GM12878 (cell line): ENCODE results near the gene KCNH4. TPM values are rescaled to one million over a fixed set of nuclear protein-coding genes. Genes with fewer than 3 reads are reported as not detected.

Source experiments
- ATAC-seq: fragments of 200-7000 bp; cut with Tn5 transposase; 3 replicates; pipeline ENCODE4 v1.9.1; 2020; ENCODE audit warnings: mild to moderate bottlenecking, moderate library complexity
- BruUV-seq: library from RNA; stranded (reverse); fragments of 400-500 nt; replicated peaks from 2 replicates; lab custom pipeline; 2021; lab: Mats Ljungman, UMichigan
- CTCF ChIA-PET: fragments of 300-600 bp; sonication (Branson Sonifier 250); formaldehyde crosslinking; extraction: SDS; loops from one replicate; lab custom pipeline; 2021; ENCODE audit warnings: inconsistent platforms; lab: Yijun Ruan, JAX
- POLR2A ChIA-PET: fragments of 350-600 bp; formaldehyde crosslinking; extraction: SDS; loops from one replicate; lab custom pipeline; 2021; ENCODE audit warnings: inconsistent platforms; lab: Charles Lee
- RAD21 ChIA-PET: fragments of 300-600 bp; sonication (Branson Sonifier 250); formaldehyde crosslinking; loops from one replicate; lab custom pipeline; 2023; ENCODE audit warnings: antibody characterized with exemption; ENCODE audit not compliant: unreplicated experiment; lab: Charles Lee
- SMC1A ChIA-PET: fragments of 300-600 bp; sonication (Branson Sonifier 250); formaldehyde crosslinking; loops from one replicate; lab custom pipeline; 2023; ENCODE audit not compliant: unreplicated experiment, uncharacterized antibody; lab: Charles Lee
- DNase-seq: peaks from one replicate; pipeline ENCODE4 v3.0.0-alpha.2; 2011; ENCODE audit warnings: low read depth, low spot score
- FAIRE-seq: peaks from 3 replicates; lab custom pipeline; 2011; peaks lifted over from hg19 to GRCh38; lab: Jason Lieb, UNC
- H2AFZ ChIP-seq: 2 replicates; pipeline ENCODE4 v1.6.0; 2011; ENCODE audit warnings: low read depth, low read length, control low read depth; ENCODE audit not compliant: control insufficient read depth
- H3K27ac ChIP-seq: 2 replicates; pipeline ENCODE4 v1.5.1; 2011; ENCODE audit warnings: control low read depth; ENCODE audit not compliant: control insufficient read depth, insufficient read depth
- H3K27me3 ChIP-seq, 2 experiments: replicated peaks in 1 of 2; 2 replicates each; pipeline versions ENCODE4 v1.6.0 to v1.6.1; 2011; ENCODE audit warnings: low read length in 1 of 2; ENCODE audit not compliant: control insufficient read depth in 2 of 2, insufficient read depth in 2 of 2
- H3K36me3 ChIP-seq, 2 experiments: 2 replicates each; pipeline ENCODE4 v1.5.1; 2011; ENCODE audit warnings: low read length in 1 of 2; ENCODE audit not compliant: control insufficient read depth in 2 of 2, insufficient read depth in 2 of 2
- H3K4me1 ChIP-seq: 2 replicates; pipeline ENCODE4 v1.6.1; 2011; ENCODE audit warnings: mild to moderate bottlenecking, low read length, moderate library complexity, mixed read lengths; ENCODE audit not compliant: control insufficient read depth, insufficient read depth
- H3K4me2 ChIP-seq: 2 replicates; pipeline ENCODE4 v1.6.0; 2011; ENCODE audit warnings: control low read depth; ENCODE audit not compliant: control insufficient read depth, insufficient read depth
- H3K4me3 ChIP-seq: fragments of 200-600 bp; sonication (generic); 2 replicates; pipeline ENCODE4 v1.5.1; 2016
- H3K79me2 ChIP-seq: 2 replicates; pipeline ENCODE4 v1.6.0; 2011; ENCODE audit warnings: low read length; ENCODE audit not compliant: control insufficient read depth, insufficient read depth
- H3K9ac ChIP-seq: 2 replicates; pipeline ENCODE4 v1.8.0; 2011; ENCODE audit warnings: low read length, control low read depth, mixed read lengths; ENCODE audit not compliant: control insufficient read depth, insufficient read depth
- H3K9me3 ChIP-seq: replicated peaks from 3 replicates; pipeline ENCODE4 v1.5.1; 2011; ENCODE audit warnings: mild to moderate bottlenecking, low read length; ENCODE audit not compliant: control insufficient read depth, insufficient read depth
- H4K20me1 ChIP-seq: 2 replicates; pipeline ENCODE4 v1.6.0; 2011; ENCODE audit not compliant: control insufficient read depth, insufficient read depth
- ASH2L ChIP-seq: fragments of 300-600, 200-600 bp; sonication (generic); IDR thresholded peaks from 2 replicates; pipeline ENCODE4 v1.6.1; 2017; ENCODE audit warnings: low read depth, mild to moderate bottlenecking, borderline replicate concordance
- ATF7 ChIP-seq: fragments of 450-650 bp; IDR thresholded peaks from 2 replicates; pipeline ENCODE4 v1.6.1; 2016; ENCODE audit warnings: low read depth, mild to moderate bottlenecking
- CBFB ChIP-seq: IDR thresholded peaks from 2 replicates; pipeline ENCODE4 v1.6.1; 2016; ENCODE audit warnings: antibody characterized with exemption, low read depth
- E2F8 ChIP-seq: fragments of 450-650 bp; IDR thresholded peaks from 2 replicates; pipeline ENCODE4 v1.6.1; 2018; ENCODE audit warnings: mild to moderate bottlenecking, low read depth, moderate library complexity; ENCODE audit not compliant: partially characterized antibody
- FOXK2 ChIP-seq: fragments of 450-650 bp; IDR thresholded peaks from 2 replicates; pipeline ENCODE4 v1.6.1; 2017; ENCODE audit warnings: mild to moderate bottlenecking, moderate library complexity
- IKZF1 ChIP-seq: fragments of 450-650 bp; conservative IDR thresholded peaks from 2 replicates; pipeline ENCODE4 v1.6.1; 2017; ENCODE audit warnings: antibody characterized with exemption, mild to moderate bottlenecking
- JUND ChIP-seq: IDR thresholded peaks from 2 replicates; pipeline ENCODE4 v1.6.1; 2012; ENCODE audit warnings: low read depth, mild to moderate bottlenecking, low read length, improper control_type of control experiment, moderate library complexity
- KLF5 ChIP-seq: fragments of 450-650 bp; IDR thresholded peaks from 2 replicates; pipeline ENCODE4 v1.6.1; 2014; ENCODE audit warnings: mild to moderate bottlenecking; ENCODE audit not compliant: partially characterized antibody
- MXI1 ChIP-seq: fragments of 150-350 bp; IDR thresholded peaks from 2 replicates; pipeline ENCODE4 v1.6.1; 2011; ENCODE audit warnings: low read depth, mild to moderate bottlenecking, inconsistent platforms, low read length, improper control_type of control experiment
- NFXL1 ChIP-seq: fragments of 450-650 bp; IDR thresholded peaks from 2 replicates; pipeline ENCODE4 v1.6.1; 2017; ENCODE audit warnings: antibody characterized with exemption, mild to moderate bottlenecking, borderline replicate concordance
- NRF1 ChIP-seq: conservative IDR thresholded peaks from 2 replicates; pipeline ENCODE4 v1.6.1; 2011; ENCODE audit warnings: mild to moderate bottlenecking, low read depth, low read length, improper control_type of control experiment
- POU2F2 ChIP-seq: IDR thresholded peaks from 3 replicates; pipeline ENCODE4 v1.6.1; 2011; ENCODE audit warnings: low read depth, mild to moderate bottlenecking, low read length, borderline replicate concordance
- PRDM15 ChIP-seq: fragments of 450-650 bp; formaldehyde crosslinking; IDR thresholded peaks from 2 replicates; pipeline ENCODE4 v1.4.0; 2020; ENCODE audit warnings: mild to moderate bottlenecking, moderate library complexity
- RAD21 ChIP-seq: IDR thresholded peaks from 2 replicates; pipeline ENCODE4 v1.6.1; 2011; ENCODE audit warnings: mild to moderate bottlenecking, low read depth, low read length, moderate library complexity; ENCODE audit not compliant: insufficient read depth
- RUNX3 ChIP-seq: IDR thresholded peaks from 2 replicates; pipeline ENCODE4 v1.6.1; 2012; ENCODE audit warnings: low read length, inconsistent platforms
- SMAD1 ChIP-seq: fragments of 450-650 bp; IDR thresholded peaks from 2 replicates; pipeline ENCODE4 v1.6.1; 2018; ENCODE audit warnings: mild to moderate bottlenecking, low read depth; ENCODE audit not compliant: partially characterized antibody
- TCF3 ChIP-seq: IDR thresholded peaks from 2 replicates; pipeline ENCODE4 v1.6.1; 2012; ENCODE audit warnings: low read depth, mild to moderate bottlenecking, low read length, borderline replicate concordance; ENCODE audit not compliant: insufficient read depth
- WGBS: methylation state at CpG from one replicate; pipeline ENCODE4 v1.1.6; 2016; ENCODE audit warnings: low lambda C conversion rate; ENCODE audit not compliant: insufficient replicate concordance, insufficient coverage; ENCODE audit errors: missing lambda C conversion rate; 5-methylcytosine and 5-hydroxymethylcytosine counted together
- in situ Hi-C: fragments of 300-500 bp; cut with MboI; formaldehyde crosslinking; loops from 9 replicates; pipeline ENCODE4 v1.14.3; 2018; ENCODE audit warnings: mixed read lengths
- intact Hi-C: fragments of 100-400 bp; cut with micrococcal nuclease; formaldehyde crosslinking; loops from one replicate; pipeline ENCODE4 v1.14.2; 2022; ENCODE audit not compliant: unreplicated experiment
- polyA plus RNA-seq, 11 experiments: library from polyadenylated mRNA; depleted of rRNA in 4 of 11; unstranded in 6 of 11; stranded (reverse) in 5 of 11; fragments of >200 nt; fragmentation: Nextera tagmentation in 4 of 11; fragmentation: Illumina TruSeq in 1 of 11; extraction: Ambion mirVana in 4 of 11; extraction: Trizol in 1 of 11; gene quantifications; 1 replicate in 1 of 11; 2 replicates in 10 of 11; pipeline versions ENCODE4 v1.2.1 to v1.2.3, GENCODE V29; 2011 to 2016; ENCODE audit warnings: inconsistent platforms in 2 of 11, missing spikeins in 2 of 11, low read depth in 1 of 11
- total RNA-seq, 4 experiments: library from RNA; depleted of rRNA in 3 of 4; stranded (reverse); fragments of >200 nt in 3 of 4; fragmentation: Illumina TruSeq in 1 of 4; extraction: Trizol in 1 of 4; gene quantifications; 2 replicates each; pipeline versions ENCODE4 v1.2.1 to v1.2.3, GENCODE V29; 2013 to 2021

KCNH4 gene
- total and polyA plus RNA-seq, 10 of the 15 experiments (the other 5 are each of a cell fraction or from before 2014, with no cell fraction given) = 0.03 to 0.88 (median 0.10) TPM; not detected in 2

DNA sequence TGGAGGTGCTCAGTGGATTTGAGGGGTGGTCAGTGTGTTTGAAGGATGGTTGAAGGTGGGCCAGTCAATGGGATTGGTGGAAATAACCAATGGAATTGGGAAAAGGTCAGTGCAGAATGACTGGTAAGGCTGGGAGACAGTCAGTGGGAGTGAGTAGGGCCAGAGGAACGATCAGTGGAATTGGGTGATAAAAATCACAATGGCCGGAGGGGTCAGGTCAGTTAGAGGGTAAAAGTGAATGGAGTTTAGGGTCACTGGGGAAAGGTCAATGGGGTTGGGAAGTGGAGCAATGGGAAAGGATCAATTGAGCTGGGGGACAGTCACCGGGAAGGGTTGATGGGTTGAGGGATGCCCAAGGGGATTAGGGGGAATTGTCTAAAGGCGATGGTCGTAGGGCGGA lies 15.2 kb downstream of the KCNH4 start:
- Histone ChIP-seq H3K36me3 (no peaks in the 10 kb centered on the region), H3K4me2 (no peak overlapping the region), H3K4me3 (no peak overlapping the region), H3K9ac (no peak overlapping the region), H3K27me3 (no peaks in the 10 kb centered on the region), H2AFZ (no peak overlapping the region), H3K27ac (no peak overlapping the region), H3K9me3 (no peaks in the 10 kb centered on the region), H3K79me2 (no peaks in the 10 kb centered on the region), H4K20me1 (no peaks in the 10 kb centered on the region), H3K4me1 (peaks cover 9% of the 10 kb centered on the region)
- SMC1A ChIA-PET = no interaction called here
- ATAC-seq (no peak), DNase-seq (no peak), FAIRE-seq (no peak)
- no peak for TF ChIP-seq FOXK2
- TF ChIP-seq POU2F2 = no peak
- no peak for TF ChIP-seq IKZF1
- no peak for TF ChIP-seq ATF7
- no peak for TF ChIP-seq RUNX3
- no peak for TF ChIP-seq TCF3
- TF ChIP-seq SMAD1 = no peak
- TF ChIP-seq KLF5 = no peak
- no peak for TF ChIP-seq E2F8
- no peak for TF ChIP-seq ASH2L
- no peak for TF ChIP-seq PRDM15 (CRISPR knock-in tag)
- TF ChIP-seq NFXL1 = no peak
- no peak for TF ChIP-seq RAD21
- TF ChIP-seq MXI1 = no peak
- no peak for TF ChIP-seq NRF1
- TF ChIP-seq CBFB = no peak
- TF ChIP-seq JUND = no peak
- WGBS = 93% methylated on average over 6 of the region's 6 CpGs
- POLR2A ChIA-PET = no interaction called here
- intact Hi-C loops (no loop called here), in situ Hi-C loops (no loop called here)
- RAD21 ChIA-PET = no interaction called here
- no TSS peak for BruUV-seq
- CTCF ChIA-PET = interaction anchor here (2.3 kb wide), 1 partner anchor 15 kb away, joined by 14 read pairs; the partner anchor contains the start of gene KCNH4
